Measurements from ENCODE around the gene VSTM2L.

- TF ChIP-seq SMC3 (conservative IDR thresholded peaks at IDR 0.05; ENCODE audit: poor library complexity) (no peak), RAD21 (conservative IDR thresholded peaks at IDR 0.05) (no peak), POLR2AphosphoS5 (IDR thresholded peaks at IDR 0.05) (no peak), REST (IDR thresholded peaks at IDR 0.05; ENCODE audit: borderline replicate concordance) (no peak), TAF1 (IDR thresholded peaks at IDR 0.05; ENCODE audit: low read depth) (no peak)
- TF ChIP-seq, protein P1, sequence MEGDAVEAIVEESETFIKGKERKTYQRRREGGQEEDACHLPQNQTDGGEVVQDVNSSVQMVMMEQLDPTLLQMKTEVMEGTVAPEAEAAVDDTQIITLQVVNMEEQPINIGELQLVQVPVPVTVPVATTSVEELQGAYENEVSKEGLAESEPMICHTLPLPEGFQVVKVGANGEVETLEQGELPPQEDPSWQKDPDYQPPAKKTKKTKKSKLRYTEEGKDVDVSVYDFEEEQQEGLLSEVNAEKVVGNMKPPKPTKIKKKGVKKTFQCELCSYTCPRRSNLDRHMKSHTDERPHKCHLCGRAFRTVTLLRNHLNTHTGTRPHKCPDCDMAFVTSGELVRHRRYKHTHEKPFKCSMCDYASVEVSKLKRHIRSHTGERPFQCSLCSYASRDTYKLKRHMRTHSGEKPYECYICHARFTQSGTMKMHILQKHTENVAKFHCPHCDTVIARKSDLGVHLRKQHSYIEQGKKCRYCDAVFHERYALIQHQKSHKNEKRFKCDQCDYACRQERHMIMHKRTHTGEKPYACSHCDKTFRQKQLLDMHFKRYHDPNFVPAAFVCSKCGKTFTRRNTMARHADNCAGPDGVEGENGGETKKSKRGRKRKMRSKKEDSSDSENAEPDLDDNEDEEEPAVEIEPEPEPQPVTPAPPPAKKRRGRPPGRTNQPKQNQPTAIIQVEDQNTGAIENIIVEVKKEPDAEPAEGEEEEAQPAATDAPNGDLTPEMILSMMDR (IDR thresholded peaks at IDR 0.05; ENCODE audit: poor library complexity, severe bottlenecking): no peak
Measured at GRCh38 chr20:37989601-37990295, 86.8 kb downstream of the VSTM2L start.
